Activated effector memory CD4-positive, alpha-beta T cell treated with Interleukin-2 at 50 U/mL for 16 hours (primary cell): Measurements from ENCODE around the gene LRRC8C.
"Not testable (repeated sequence)": the region's sequence is repeated elsewhere in the genome, so short reads cannot be mapped to it uniquely, and the experiment has no call there.

Source experiments
- DNase-seq: peaks from one replicate; pipeline ENCODE4 v3.0.0-alpha.2; 2020

The LRRC8C gene

DNA sequence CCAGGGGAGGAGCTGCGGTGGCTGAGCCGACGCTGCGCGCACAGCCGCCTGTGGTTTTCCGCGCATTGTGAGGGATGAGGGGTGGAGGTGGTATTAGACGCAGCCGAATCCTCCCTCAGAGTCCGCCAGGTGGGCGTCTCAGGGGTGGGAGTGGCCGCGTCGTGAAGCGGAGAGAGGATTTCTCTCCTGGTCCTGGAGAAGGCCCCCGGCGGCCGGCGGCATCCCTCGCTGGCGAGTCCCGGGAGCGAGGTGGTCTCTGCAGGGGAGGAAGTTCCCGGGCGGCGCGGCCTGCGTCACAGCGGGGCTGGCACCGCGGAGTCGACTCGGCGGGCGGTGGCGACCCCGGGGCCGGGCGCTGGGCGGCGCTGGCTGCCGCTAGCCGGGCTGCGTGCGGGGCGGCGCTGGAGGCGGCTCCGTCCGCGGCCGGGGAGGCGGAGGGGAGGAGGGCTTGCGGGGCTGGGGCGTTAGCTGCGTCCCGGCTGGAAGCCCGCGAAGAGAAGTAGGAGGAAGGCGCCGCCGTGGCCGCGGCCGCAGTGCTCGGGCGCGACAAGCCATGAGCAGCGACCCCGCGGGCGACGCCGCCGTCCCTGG, at the start of gene LRRC8C:
LRRC8C (plus strand) TSS at position 464 of the 591 bp plus-strand sequence. CDS start 53,354 bp downstream, outside the sequence.
- DNase-seq, result peak; percentile 83

DNA sequence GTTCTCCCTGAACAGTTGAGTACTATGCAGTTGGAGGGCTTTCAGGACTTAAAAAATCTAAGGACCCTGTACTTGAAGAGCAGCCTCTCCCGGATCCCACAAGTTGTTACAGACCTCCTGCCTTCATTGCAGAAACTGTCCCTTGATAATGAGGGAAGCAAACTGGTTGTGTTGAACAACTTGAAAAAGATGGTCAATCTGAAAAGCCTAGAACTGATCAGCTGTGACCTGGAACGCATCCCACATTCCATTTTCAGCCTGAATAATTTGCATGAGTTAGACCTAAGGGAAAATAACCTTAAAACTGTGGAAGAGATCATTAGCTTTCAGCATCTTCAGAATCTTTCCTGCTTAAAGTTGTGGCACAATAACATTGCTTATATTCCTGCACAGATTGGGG, 48.7 kb upstream of the LRRC8C start:
- no peak for DNase-seq

- no peak for DNase-seq
Measured at GRCh38 chr1:89584781-89585180, 48.1 kb upstream of the LRRC8C start.

DNA sequence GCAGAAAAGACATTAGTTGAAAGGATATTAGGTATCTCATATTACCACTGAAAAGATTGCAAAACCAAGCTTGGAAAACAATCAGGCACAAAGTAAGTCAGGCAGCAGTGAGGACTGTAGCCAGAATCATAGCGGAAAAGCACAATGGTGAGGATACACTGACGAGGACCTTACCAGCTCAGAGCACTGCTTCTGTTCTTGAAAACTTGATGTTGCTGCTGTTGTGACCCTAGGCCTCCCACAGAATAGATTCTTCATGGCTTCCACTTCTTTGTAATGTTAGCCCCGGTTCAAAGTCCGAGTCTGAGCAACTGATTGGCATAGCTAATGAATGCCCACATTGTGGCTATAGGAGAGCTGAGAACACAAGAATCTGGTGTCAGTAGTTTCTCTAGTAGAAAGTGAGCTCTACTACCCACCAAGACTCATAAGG, 45.2 kb upstream of the LRRC8C start:
- no peak for DNase-seq

GRCh38 chr1:89588480-89588879, 44.4 kb upstream of the LRRC8C start:
- no peak for DNase-seq

DNA sequence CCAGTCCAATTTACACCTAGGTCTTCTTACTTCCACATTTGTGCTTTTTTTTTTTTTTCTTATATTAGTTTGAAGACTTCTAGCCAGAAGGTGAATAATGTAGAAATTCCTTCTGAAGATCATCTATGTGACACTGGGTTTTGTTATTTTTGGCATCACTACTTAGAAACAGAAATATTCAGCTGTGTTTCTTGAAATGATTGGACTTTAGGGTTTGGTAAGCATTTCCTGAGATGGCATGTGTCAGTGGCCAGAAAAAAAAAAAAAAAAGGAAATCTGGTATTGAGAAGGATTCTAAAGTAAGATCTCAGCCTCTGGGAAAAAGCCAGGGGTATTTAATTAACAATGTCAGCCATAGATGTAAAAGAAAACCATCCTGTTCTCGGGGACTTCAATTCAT, 43.4 kb upstream of the LRRC8C start:
- no peak for DNase-seq

GRCh38 chr1:89590341-89591080, 42.4 kb upstream of the LRRC8C start:
- DNase-seq, result no peak

DNA sequence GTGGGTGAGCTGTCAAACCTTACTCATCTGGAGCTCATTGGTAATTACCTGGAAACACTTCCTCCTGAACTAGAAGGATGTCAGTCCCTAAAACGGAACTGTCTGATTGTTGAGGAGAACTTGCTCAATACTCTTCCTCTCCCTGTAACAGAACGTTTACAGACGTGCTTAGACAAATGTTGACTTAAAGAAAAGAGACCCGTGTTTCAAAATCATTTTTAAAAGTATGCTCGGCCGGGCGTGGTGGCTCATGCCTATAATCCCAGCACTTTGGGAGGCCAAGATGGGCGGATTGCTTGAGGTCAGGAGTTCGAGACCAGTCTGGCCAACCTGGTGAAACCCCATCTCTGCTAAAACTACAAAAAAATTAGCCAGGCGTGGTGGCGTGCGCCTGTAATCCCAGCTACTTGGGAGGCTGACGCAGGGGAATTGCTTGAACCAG, 40.0 kb upstream of the LRRC8C start:
- not testable (repeated sequence) for DNase-seq

DNA sequence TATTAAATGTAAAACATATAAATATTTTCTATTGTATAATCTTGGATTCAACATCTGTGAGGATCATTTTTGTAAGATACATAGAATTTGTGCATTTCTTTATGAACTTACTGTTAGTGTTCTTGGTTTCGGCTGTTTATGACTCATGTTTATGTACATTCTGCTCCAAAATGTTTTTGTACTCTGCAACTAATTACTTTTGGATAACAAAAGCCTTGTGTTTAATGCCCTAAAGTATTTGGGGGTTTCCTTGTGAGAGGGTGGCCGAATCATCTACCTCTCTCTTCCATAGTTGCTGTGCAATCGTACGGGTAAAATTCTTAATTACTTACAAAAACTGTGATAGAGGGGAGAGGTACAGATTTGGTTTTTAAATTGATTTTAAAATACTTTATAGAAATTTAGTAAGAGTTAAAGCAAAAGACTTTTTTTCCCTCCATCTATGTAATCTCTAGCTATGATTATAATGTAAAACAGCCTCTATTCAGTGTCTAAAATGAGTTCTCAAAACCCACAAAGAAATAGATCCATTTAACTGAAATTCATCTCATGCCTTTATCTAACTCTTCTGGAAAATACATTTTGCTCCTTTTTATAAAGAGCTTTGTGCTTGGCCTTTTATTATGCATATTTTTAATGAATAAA, 38.7 kb upstream of the LRRC8C start:
- no peak for DNase-seq

DNA sequence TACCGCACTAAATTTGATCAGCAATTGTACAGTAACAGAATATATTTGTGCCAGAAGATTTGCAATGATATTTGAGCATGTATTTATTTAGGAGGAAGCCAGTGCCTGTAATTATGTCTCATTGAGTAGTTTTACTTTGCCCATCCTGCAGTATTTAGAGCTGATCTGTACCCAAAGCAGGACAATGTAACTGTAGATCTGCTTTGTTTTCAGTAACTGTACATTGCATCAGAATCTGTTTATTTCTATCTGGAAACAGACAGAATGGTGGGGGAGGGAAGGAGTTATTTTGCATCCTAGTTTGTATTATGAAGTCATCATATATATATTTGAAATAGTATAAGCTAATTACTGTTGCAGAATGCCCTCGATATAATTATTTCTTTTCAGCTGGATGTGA, 36.2 kb upstream of the LRRC8C start:
- DNase-seq, result no peak

GRCh38 chr1:89598450-89599331, 34.2 kb upstream of the LRRC8C start:
- DNase-seq, result no peak

- no peak for DNase-seq
Measured at GRCh38 chr1:89599332-89599630, 33.6 kb upstream of the LRRC8C start.

GRCh38 chr1:89600451-89601224, 32.3 kb upstream of the LRRC8C start:
- no peak for DNase-seq

DNA sequence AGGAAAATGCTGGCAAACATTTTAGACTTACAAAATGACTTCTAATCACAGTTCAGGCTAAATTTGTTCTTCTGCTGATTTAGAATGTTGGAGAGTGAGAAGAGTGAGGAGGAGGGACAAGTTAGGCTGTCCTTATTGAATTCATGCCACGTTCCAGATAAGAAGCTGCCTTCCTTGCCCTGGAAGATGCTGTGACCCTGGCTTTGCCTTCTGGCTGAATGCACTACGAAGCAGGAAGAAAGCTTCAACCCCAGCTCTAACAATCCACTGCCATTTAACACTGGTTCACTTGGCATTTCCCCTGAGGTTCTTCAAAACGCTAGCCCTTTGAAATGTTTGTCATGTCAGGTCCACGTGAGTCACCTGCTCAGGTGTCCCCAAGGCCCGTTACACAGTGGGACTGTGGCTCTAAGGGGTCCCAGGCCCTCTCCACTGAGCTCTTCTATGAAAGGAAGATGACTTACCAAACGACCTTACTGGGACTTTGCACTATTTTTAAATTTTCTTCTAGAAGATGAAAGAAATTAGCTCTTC, 30.0 kb upstream of the LRRC8C start:
- no peak for DNase-seq

DNA sequence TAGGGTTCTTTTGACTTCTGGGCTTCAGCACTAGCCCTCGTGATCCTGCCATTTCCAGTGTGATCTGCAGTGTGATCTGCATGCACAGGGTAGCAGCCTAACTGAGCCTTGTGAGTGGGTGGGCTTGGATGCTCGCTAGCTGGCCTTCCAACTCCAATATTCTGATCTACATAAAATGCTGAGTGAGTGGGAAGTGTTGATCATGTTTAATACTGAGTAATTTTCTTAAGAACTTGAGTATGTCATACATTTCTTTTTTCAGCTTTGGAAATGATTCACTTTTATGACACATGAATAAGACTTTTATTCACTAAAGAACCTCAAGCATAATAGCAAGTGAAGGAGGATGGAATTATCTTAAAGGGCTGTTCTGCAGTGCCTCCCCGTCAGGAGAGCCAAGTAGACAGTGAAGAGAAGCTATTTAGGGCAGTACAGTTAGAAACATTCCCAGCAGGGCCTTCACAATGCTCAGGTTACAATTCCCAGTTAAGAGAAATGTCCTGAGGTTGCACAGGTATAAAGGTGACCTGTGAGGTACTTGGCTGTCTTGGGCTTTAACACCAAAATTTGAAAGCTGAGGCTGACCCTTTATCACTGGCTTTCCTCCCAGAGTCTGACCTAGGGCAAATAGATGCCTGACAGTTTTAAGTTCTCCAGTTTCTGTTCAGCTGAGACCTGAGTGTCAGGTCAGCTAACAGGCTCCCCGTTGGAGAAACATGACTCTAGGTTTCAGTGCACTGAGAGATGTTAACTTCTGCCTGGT, 29.1 kb upstream of the LRRC8C start:
- no peak for DNase-seq

- DNase-seq, result no peak
Measured at GRCh38 chr1:89604414-89604735, 28.5 kb upstream of the LRRC8C start.

- DNase-seq, result no peak
Measured at GRCh38 chr1:89605692-89606091, 27.2 kb upstream of the LRRC8C start.

GRCh38 chr1:89606227-89606980, 26.5 kb upstream of the LRRC8C start:
- DNase-seq, result no peak

DNA sequence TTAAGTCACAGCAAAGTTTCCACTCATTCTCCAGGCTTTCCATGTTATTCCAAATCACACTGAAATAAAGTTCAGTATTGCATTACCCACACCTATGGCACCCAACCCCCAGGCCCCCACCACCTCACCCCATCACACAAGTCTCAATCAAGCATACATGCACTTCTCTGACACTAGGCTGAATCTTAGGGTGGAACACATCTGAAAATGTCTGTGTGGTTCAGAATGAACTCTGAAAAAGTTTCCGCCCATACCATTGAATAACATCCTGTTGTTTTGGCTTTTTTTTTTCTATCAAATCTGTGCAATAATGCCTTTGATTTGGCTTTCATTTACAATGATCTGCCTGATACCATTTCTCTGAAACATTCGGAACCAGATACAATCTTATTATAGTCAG, 25.8 kb upstream of the LRRC8C start:
- peak; percentile 45 for DNase-seq

DNA sequence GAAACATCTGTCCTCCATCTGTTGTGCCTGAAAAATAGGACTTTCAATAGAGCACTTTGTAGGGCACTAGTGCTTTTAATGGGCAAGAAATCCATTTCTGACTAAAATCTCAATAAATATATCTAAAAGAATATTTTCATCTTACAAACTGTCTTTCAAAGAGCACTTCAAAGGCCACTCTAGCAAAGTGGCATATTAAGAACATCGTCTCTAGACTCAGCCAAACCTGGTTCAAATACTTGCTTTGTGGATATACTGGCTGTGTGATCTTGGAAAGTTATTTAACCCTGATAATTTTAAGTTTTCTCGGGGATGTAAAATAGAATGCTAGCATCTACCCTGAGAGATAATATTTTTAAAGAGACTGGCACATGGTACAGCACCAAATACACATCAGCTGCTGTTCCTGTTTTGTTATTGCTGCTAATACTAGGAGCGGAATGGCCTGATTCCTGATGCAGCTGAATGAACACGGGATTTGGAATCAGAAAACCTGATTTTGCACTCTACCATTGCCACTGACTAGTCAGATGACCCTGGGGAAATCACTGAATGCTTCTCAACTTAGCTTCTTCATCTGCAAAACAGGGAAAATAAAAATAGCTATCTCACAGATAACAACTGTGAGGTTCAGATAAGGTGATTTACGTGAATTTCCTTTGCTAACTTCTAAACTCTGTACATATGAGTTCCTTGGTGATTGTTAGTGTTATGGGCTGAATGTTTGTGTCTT, 25.2 kb upstream of the LRRC8C start:
- no peak for DNase-seq
